ENCODE measurements around the gene VKORC1.

- TF ChIP-seq, protein P1, sequence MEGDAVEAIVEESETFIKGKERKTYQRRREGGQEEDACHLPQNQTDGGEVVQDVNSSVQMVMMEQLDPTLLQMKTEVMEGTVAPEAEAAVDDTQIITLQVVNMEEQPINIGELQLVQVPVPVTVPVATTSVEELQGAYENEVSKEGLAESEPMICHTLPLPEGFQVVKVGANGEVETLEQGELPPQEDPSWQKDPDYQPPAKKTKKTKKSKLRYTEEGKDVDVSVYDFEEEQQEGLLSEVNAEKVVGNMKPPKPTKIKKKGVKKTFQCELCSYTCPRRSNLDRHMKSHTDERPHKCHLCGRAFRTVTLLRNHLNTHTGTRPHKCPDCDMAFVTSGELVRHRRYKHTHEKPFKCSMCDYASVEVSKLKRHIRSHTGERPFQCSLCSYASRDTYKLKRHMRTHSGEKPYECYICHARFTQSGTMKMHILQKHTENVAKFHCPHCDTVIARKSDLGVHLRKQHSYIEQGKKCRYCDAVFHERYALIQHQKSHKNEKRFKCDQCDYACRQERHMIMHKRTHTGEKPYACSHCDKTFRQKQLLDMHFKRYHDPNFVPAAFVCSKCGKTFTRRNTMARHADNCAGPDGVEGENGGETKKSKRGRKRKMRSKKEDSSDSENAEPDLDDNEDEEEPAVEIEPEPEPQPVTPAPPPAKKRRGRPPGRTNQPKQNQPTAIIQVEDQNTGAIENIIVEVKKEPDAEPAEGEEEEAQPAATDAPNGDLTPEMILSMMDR (conservative IDR thresholded peaks at IDR 0.05 in 1 of 2, IDR thresholded peaks at IDR 0.05 in 1 of 2; ENCODE audit: low read depth in 1 of 2, low read length in 2 of 2), result no peak
- TF ChIP-seq EZH2 (IDR thresholded peaks at IDR 0.05; ENCODE audit: low read length, missing control alignments), result no peak
These were observed 1.4 kb downstream of the VKORC1 start for GRCh38 chr16:31093132-31093703.

Measured in fibroblast of lung (primary cell).